ENCODE measurements around the gene MYOT. TPM values are rescaled to one million over a fixed set of nuclear protein-coding genes. Genes with fewer than 3 reads are reported as not detected.

Gene MYOT, protein sequence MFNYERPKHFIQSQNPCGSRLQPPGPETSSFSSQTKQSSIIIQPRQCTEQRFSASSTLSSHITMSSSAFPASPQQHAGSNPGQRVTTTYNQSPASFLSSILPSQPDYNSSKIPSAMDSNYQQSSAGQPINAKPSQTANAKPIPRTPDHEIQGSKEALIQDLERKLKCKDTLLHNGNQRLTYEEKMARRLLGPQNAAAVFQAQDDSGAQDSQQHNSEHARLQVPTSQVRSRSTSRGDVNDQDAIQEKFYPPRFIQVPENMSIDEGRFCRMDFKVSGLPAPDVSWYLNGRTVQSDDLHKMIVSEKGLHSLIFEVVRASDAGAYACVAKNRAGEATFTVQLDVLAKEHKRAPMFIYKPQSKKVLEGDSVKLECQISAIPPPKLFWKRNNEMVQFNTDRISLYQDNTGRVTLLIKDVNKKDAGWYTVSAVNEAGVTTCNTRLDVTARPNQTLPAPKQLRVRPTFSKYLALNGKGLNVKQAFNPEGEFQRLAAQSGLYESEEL
- total RNA-seq = 1 to 10 TPM in 3 of 7 donors, under 1 TPM in 2, not detected in 2; 0.23 to 1.8 (median 1.1) TPM
- polyA plus RNA-seq = 1 to 10 TPM in 1 of 2 donors, under 1 TPM in 1; 0.51 to 2.2 TPM
- long read RNA-seq, donor 1, partial matches to known transcripts = 0 of 5 reads
- long read RNA-seq, donor 1, other reads (novel, unspliced or antisense) = 5 of 5 reads
- long read RNA-seq, donor 2 = 0 reads
- long read RNA-seq, donor 3, partial matches to known transcripts = 1 of 4 reads
- long read RNA-seq, donor 3, other reads (novel, unspliced or antisense) = 3 of 4 reads

GRCh38 chr5:137867664-137868063, at the start of gene MYOT:
MYOT (plus strand) TSS chr5:137867860; CDS start chr5:137870652, 2,792 bp downstream.
- no peak for DNase-seq
- intact Hi-C loops (cut with DNase I) = no loop called here
- 73 to 80% (median 79%) methylated on average over 3 of the region's 3 CpGs for WGBS, 3 donors

GRCh38 chr5:137819766-137820165, 47.9 kb upstream of the MYOT start:
- TF ChIP-seq EP300 (IDR thresholded peaks at IDR 0.05) (no peak), POLR2A (IDR thresholded peaks at IDR 0.05) (no peak)
- TF ChIP-seq, protein P1, sequence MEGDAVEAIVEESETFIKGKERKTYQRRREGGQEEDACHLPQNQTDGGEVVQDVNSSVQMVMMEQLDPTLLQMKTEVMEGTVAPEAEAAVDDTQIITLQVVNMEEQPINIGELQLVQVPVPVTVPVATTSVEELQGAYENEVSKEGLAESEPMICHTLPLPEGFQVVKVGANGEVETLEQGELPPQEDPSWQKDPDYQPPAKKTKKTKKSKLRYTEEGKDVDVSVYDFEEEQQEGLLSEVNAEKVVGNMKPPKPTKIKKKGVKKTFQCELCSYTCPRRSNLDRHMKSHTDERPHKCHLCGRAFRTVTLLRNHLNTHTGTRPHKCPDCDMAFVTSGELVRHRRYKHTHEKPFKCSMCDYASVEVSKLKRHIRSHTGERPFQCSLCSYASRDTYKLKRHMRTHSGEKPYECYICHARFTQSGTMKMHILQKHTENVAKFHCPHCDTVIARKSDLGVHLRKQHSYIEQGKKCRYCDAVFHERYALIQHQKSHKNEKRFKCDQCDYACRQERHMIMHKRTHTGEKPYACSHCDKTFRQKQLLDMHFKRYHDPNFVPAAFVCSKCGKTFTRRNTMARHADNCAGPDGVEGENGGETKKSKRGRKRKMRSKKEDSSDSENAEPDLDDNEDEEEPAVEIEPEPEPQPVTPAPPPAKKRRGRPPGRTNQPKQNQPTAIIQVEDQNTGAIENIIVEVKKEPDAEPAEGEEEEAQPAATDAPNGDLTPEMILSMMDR (IDR thresholded peaks at IDR 0.05) = no peak
- DNase-seq = no peak
- Histone ChIP-seq H3K36me3 (no peaks in the 10 kb centered on the region), H3K27me3 (no peaks in the 10 kb centered on the region), H3K4me1 (ENCODE audit: insufficient read depth) (no peaks in the 10 kb centered on the region), H3K27ac (no peak overlapping the region), H3K4me3 (no peak overlapping the region), H3K9me3 (no peaks in the 10 kb centered on the region)
- intact Hi-C loops (cut with DNase I) = no loop called here
- 87 to 91% (median 90%) methylated on average over 1 of the region's 1 CpG for WGBS, 3 donors

More at GRCh38 chr5:137867664-137868063, at the start of gene MYOT:
- TF ChIP-seq, protein P1 (IDR thresholded peaks at IDR 0.05) = no peak
- no peak for TF ChIP-seq POLR2A (IDR thresholded peaks at IDR 0.05)
- TF ChIP-seq EP300 (IDR thresholded peaks at IDR 0.05) = no peak
- H3K27me3 ChIP-seq = no peaks in the 10 kb centered on the region
- no peaks in the 10 kb centered on the region for H3K36me3 ChIP-seq
- no peak within 1 kb of the TSS for H3K4me3 ChIP-seq
- H3K4me1 ChIP-seq (ENCODE audit: insufficient read depth) = no peaks in the 10 kb centered on the region
- no peak within 1 kb of the TSS for H3K27ac ChIP-seq
- no peaks in the 10 kb centered on the region for H3K9me3 ChIP-seq

- no peak for TF ChIP-seq EP300 (IDR thresholded peaks at IDR 0.05)
- TF ChIP-seq POLR2A (IDR thresholded peaks at IDR 0.05) = no peak
- TF ChIP-seq, protein P1 (IDR thresholded peaks at IDR 0.05) = no peak
- H3K4me1 ChIP-seq (ENCODE audit: insufficient read depth) = no peaks in the 10 kb centered on the region
- H3K36me3 ChIP-seq = no peaks in the 10 kb centered on the region
- H3K27ac ChIP-seq = no peak overlapping the region
- intact Hi-C loops (cut with DNase I) = no loop called here
- no peak overlapping the region for H3K4me3 ChIP-seq
- DNase-seq = no peak
- no peaks in the 10 kb centered on the region for H3K27me3 ChIP-seq
- H3K9me3 ChIP-seq = no peaks in the 10 kb centered on the region
- 54 to 66% (median 58%) methylated on average over 6 of the region's 6 CpGs for WGBS, 3 donors
These were observed 45.4 kb upstream of the MYOT start for GRCh38 chr5:137822158-137822764.

DNA sequence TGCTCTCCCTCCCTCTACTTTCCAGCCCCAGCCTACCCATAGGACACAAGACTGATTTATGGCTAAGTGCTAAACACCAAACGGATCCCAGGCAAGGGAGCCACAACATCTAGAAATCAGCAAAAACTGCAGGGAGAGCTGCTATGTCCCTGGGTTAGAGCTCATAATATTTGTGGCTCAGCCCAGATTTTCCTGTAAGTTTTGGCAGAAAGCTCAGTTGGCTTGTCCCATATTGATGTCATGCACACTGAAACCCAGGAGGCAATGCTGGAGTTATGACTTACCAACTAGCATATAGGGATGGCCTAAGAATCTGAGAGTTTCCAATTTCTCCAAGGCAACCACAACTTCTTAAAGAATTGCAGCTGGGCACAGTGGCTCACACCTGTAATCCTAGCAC, 44.7 kb upstream of the MYOT start:
- Histone ChIP-seq H3K9me3 (no peaks in the 10 kb centered on the region), H3K4me1 (ENCODE audit: insufficient read depth) (no peaks in the 10 kb centered on the region), H3K27ac (no peak overlapping the region), H3K27me3 (no peaks in the 10 kb centered on the region), H3K36me3 (no peaks in the 10 kb centered on the region), H3K4me3 (no peak overlapping the region)
- 57 to 94% (median 86%) methylated on average over 1 of the region's 1 CpG for WGBS, 3 donors
- intact Hi-C loops (cut with DNase I) = no loop called here
- TF ChIP-seq, protein P1 (IDR thresholded peaks at IDR 0.05) = no peak
- no peak for TF ChIP-seq POLR2A (IDR thresholded peaks at IDR 0.05)
- no peak for TF ChIP-seq EP300 (IDR thresholded peaks at IDR 0.05)
- no peak for DNase-seq

All from ovary (tissue), 10 donors.